Nephron progenitor cell (in vitro differentiated cells): Measurements from ENCODE around the gene PCSK6.

Experiments used
- DNase-seq: peaks from one replicate; pipeline ENCODE4 v3.0.0; 2021
- H3K27ac Mint-ChIP-seq: 2 replicates; pipeline ENCODE4 v1.8.0; 2021; ENCODE audit warnings: mild to moderate bottlenecking, moderate library complexity, mixed read lengths
- H3K27me3 Mint-ChIP-seq: 2 replicates; pipeline ENCODE4 v1.8.0; 2021; ENCODE audit warnings: mild to moderate bottlenecking, low read depth, mixed read lengths; ENCODE audit not compliant: poor library complexity
- H3K36me3 Mint-ChIP-seq: 2 replicates; pipeline ENCODE4 v1.8.0; 2021; ENCODE audit warnings: low read depth, mixed read lengths
- H3K4me1 Mint-ChIP-seq: 2 replicates; pipeline ENCODE4 v1.8.0; 2021; ENCODE audit warnings: mixed read lengths
- H3K4me3 Mint-ChIP-seq: 2 replicates; pipeline ENCODE4 v1.8.0; 2021; ENCODE audit warnings: mild to moderate bottlenecking, moderate library complexity, mixed read lengths
- H3K9me3 Mint-ChIP-seq: 2 replicates; pipeline ENCODE4 v1.8.0; 2021; ENCODE audit warnings: mild to moderate bottlenecking, moderate library complexity, mixed read lengths
- TF ChIP-seq, protein P1 (sequence below): fragments of 200-600 bp; sonication (generic); IDR thresholded peaks from 2 replicates; pipeline ENCODE4 v1.5.0; 2021; ENCODE audit warnings: antibody characterized with exemption

The PCSK6 gene

DNA sequence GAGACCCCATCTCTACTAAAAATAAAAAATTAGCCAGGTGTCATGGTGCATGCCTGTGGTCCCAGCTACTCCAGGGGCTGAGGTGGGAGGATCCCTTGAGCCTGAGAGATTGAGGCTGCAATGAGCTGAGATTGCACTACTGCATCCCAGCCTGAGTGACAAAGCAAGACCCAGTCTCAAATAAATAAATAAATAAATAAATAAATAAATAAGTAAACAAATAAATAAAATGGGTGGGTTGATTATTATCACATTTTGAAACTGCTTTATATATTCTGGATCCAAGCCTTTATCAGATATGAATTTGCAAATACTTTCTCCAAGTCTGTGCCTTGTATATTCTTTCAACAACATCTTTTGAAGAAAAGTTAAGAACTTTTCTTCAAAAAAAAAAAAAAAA, 22.2 kb upstream of the PCSK6 start:
- Mint-ChIP-seq H3K27me3 (peaks cover 12% of the 10 kb centered on the region), H3K4me3 (no peak overlapping the region), H3K27ac (no peak overlapping the region), H3K36me3 (no peaks in the 10 kb centered on the region), H3K4me1 (peaks cover 6% of the 10 kb centered on the region), H3K9me3 (peaks cover 18% of the 10 kb centered on the region)
- DNase-seq: no peak
- TF ChIP-seq, protein P1, sequence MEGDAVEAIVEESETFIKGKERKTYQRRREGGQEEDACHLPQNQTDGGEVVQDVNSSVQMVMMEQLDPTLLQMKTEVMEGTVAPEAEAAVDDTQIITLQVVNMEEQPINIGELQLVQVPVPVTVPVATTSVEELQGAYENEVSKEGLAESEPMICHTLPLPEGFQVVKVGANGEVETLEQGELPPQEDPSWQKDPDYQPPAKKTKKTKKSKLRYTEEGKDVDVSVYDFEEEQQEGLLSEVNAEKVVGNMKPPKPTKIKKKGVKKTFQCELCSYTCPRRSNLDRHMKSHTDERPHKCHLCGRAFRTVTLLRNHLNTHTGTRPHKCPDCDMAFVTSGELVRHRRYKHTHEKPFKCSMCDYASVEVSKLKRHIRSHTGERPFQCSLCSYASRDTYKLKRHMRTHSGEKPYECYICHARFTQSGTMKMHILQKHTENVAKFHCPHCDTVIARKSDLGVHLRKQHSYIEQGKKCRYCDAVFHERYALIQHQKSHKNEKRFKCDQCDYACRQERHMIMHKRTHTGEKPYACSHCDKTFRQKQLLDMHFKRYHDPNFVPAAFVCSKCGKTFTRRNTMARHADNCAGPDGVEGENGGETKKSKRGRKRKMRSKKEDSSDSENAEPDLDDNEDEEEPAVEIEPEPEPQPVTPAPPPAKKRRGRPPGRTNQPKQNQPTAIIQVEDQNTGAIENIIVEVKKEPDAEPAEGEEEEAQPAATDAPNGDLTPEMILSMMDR: no peak

GRCh38 chr15:101510212-101511197, 21.0 kb upstream of the PCSK6 start:
- peaks cover 10% of the 10 kb centered on the region for H3K4me1 Mint-ChIP-seq
- TF ChIP-seq, protein P1: no peak
- peaks cover 6% of the 10 kb centered on the region for H3K9me3 Mint-ChIP-seq
- peaks cover 12% of the 10 kb centered on the region for H3K27me3 Mint-ChIP-seq
- no peak overlapping the region for H3K4me3 Mint-ChIP-seq
- H3K36me3 Mint-ChIP-seq: no peaks in the 10 kb centered on the region
- no peak for DNase-seq
- no peak overlapping the region for H3K27ac Mint-ChIP-seq

DNA sequence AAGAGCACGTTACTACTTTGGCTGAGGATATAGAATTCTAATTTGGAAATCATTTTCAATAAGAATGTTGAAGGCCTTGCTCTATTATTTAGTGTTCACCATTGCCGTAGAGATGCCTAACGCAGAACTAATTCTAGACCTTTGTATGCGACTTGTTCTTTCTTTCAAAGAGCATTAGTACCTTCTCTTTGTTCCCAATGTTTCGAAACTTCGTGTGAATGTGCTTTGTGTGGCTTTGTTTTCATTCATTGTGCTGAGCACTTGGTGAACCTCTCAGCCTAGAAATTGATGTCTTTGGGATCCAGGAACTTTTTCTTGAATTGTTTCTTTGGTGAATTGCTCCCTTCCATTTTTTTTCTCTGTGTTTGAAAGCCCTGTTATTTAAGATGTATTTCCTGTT, 19.8 kb upstream of the PCSK6 start:
- H3K27ac Mint-ChIP-seq: no peak overlapping the region
- H3K4me3 Mint-ChIP-seq: no peak overlapping the region
- no peaks in the 10 kb centered on the region for H3K9me3 Mint-ChIP-seq
- no peak for DNase-seq
- H3K27me3 Mint-ChIP-seq: peaks cover 5% of the 10 kb centered on the region
- peaks cover 17% of the 10 kb centered on the region for H3K4me1 Mint-ChIP-seq
- H3K36me3 Mint-ChIP-seq: no peaks in the 10 kb centered on the region
- TF ChIP-seq, protein P1: no peak

DNA sequence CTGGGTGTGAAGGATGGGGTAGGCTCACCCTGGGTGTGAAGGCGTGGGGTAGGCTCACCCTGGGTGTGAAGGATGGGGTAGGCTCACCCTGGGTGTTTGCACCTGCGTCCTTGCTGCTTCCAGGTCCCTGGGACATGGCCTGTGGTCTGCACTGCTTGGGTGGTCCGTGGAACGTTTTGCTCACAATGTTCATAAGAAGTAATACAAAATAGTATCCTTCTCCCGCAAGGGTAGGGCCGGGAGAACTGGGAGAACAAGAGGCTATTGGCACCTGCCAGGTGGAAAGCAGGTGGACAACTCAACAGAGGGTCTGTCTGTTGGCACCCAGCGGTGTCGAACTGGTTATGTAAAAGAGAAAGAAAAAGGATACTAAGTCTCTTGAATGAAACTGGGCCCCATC, 17.0 kb upstream of the PCSK6 start:
- peaks cover 9% of the 10 kb centered on the region for H3K27me3 Mint-ChIP-seq
- H3K27ac Mint-ChIP-seq: no peak overlapping the region
- no peak for DNase-seq
- no peaks in the 10 kb centered on the region for H3K36me3 Mint-ChIP-seq
- H3K9me3 Mint-ChIP-seq: no peaks in the 10 kb centered on the region
- TF ChIP-seq, protein P1: no peak
- H3K4me1 Mint-ChIP-seq: peaks cover 33% of the 10 kb centered on the region
- no peak overlapping the region for H3K4me3 Mint-ChIP-seq

- peaks cover 9% of the 10 kb centered on the region for H3K27me3 Mint-ChIP-seq
- no peaks in the 10 kb centered on the region for H3K36me3 Mint-ChIP-seq
- H3K4me1 Mint-ChIP-seq: peaks cover 36% of the 10 kb centered on the region
- TF ChIP-seq, protein P1: no peak
- DNase-seq: no peak
- H3K27ac Mint-ChIP-seq: no peak overlapping the region
- H3K4me3 Mint-ChIP-seq: no peak overlapping the region
- no peaks in the 10 kb centered on the region for H3K9me3 Mint-ChIP-seq
Observed at GRCh38 chr15:101505610-101506337, 16.3 kb upstream of the PCSK6 start.
